Muscle of arm (tissue), 12 donors: ENCODE measurements around the gene C11orf65. TPM values are rescaled to one million over a fixed set of nuclear protein-coding genes. Genes with fewer than 3 reads are reported as not detected.

Source experiments
- DNase-seq: peaks from one replicate; pipeline ENCODE4 v3.0.0-alpha.2; 2013
- polyA plus RNA-seq, 12 donors: library from polyadenylated mRNA; unstranded; fragments of 120-200 nt; gene quantifications; one replicate each; pipeline ENCODE4 v1.2.1, GENCODE V29; 2013; ENCODE audit not compliant: insufficient read length in 12 of 12

C11orf65 gene
- polyA plus RNA-seq, 12 donors = 0.39 to 2.1 (median 0.74) TPM; not detected in 2

- no peak for DNase-seq
Measured at GRCh38 chr11:108370315-108370714, 97.0 kb downstream of the C11orf65 start.

- DNase-seq = no peak
Measured at GRCh38 chr11:108369064-108369463, 98.3 kb downstream of the C11orf65 start.

GRCh38 chr11:108368134-108368533 lies 99.2 kb downstream of the C11orf65 start:
- no peak for DNase-seq

- no peak for DNase-seq
Measured at GRCh38 chr11:108364159-108364558, 103.2 kb downstream of the C11orf65 start.

GRCh38 chr11:108351468-108351867 lies 115.9 kb downstream of the C11orf65 start:
- no peak for DNase-seq

- DNase-seq = no peak
Measured at GRCh38 chr11:108346451-108346850, 120.9 kb downstream of the C11orf65 start.

- DNase-seq = no peak
Measured at GRCh38 chr11:108345767-108346166, 121.6 kb downstream of the C11orf65 start.

- no peak for DNase-seq
Measured at GRCh38 chr11:108343714-108344113, 123.6 kb downstream of the C11orf65 start.

- no peak for DNase-seq
Measured at GRCh38 chr11:108341654-108342053, 125.7 kb downstream of the C11orf65 start.

GRCh38 chr11:108340973-108341372 lies 126.4 kb downstream of the C11orf65 start:
- DNase-seq = no peak

- no peak for DNase-seq
Measured at GRCh38 chr11:108338750-108339149, 128.6 kb downstream of the C11orf65 start.

GRCh38 chr11:108333403-108333899 lies 133.9 kb downstream of the C11orf65 start:
- no peak for DNase-seq

Other genes with a start within 250 kb of the C11orf65 start
- 10 to 100 TPM in 5 of 12 donors, 1 to 10 TPM in 6, not detected in 1; 7.4 to 20.2 (median 8.9) TPM for gene NPAT, start 244.9 kb downstream of the C11orf65 start, polyA plus RNA-seq
- 10 to 100 TPM in 11 of 12 donors, not detected in 1; 29.6 to 79.8 (median 46.4) TPM for gene ATM, start 244.5 kb downstream of the C11orf65 start, polyA plus RNA-seq
- 100 to 1,000 TPM in 1 of 12 donors, 10 to 100 TPM in 10, not detected in 1; 49.4 to 108 (median 56.5) TPM for gene POGLUT3, start 30.9 kb upstream of the C11orf65 start, polyA plus RNA-seq
- 1 to 10 TPM in 5 of 12 donors, under 1 TPM in 6, not detected in 1; 0.33 to 6.5 (median 0.88) TPM for gene EXPH5, start 126.2 kb upstream of the C11orf65 start, polyA plus RNA-seq
- gene DDX10, start 197.5 kb upstream of the C11orf65 start, polyA plus RNA-seq = 10 to 100 TPM in 11 of 12 donors, not detected in 1; 21.3 to 41.7 (median 24.5) TPM